Activated effector memory CD4-positive, alpha-beta T cell treated with Interleukin-2 at 50 U/mL for 16 hours (primary cell): Measurements from ENCODE around the gene ISM2.

ENCODE experiments used
- DNase-seq: peaks from one replicate; pipeline ENCODE4 v3.0.0-alpha.2; 2020

ISM2 gene

GRCh38 chr14:77459072-77459723, 39.4 kb downstream of the ISM2 start:
- peak; percentile 24 for DNase-seq

- peak; percentile 22 for DNase-seq
These were observed 40.2 kb downstream of the ISM2 start for GRCh38 chr14:77458249-77458950.

DNA sequence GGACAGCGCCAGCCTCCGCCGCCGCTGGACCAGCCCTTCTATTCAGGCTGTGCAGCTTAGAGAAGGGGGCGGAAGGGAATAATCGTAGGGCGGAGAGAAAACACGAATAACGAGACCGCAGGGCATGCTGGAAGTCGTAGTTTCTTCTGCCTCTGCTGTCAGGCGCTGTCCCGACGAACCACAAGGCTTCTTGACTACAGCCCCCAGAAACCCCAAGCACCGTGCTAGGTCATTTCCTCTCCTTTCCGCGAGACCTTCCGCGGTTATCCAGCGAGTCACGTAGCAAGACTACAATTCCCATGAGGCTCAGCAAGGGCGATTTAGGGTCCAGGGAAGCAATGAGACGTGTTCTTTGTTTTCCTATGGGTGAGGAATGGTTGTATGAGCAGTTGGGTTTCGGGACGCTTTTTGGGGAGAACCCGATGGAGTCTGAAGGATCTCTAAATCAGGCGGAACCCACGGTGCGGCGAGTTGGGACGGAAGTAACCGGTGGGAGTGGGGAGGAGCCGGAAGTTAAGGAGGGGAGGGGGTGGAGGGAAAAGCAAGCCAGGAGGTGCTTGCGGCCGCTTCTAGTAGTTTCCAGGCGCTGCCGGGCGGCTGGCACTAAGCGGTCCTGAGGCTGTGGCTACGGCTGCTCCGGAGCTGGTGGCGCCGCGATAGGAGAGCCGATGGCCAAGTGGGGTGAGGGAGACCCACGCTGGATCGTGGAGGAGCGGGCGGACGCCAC, 40.9 kb downstream of the ISM2 start, which contains the start of the genes AHSA1 and VIPAS39:
AHSA1 (plus strand) TSS at position 572 of the 727 bp plus-strand sequence; CDS start at position 669, 97 bp downstream.
VIPAS39 (minus strand) TSS at position 80 of the 727 bp plus-strand sequence. CDS start 3,499 bp downstream, outside the sequence.
- peak; percentile 90 for DNase-seq

GRCh38 chr14:77457115-77457521, 41.5 kb downstream of the ISM2 start:
- DNase-seq, result no peak

- DNase-seq, result no peak
These were observed 42.5 kb downstream of the ISM2 start for GRCh38 chr14:77455966-77456640.

GRCh38 chr14:77442196-77442595, 56.4 kb downstream of the ISM2 start:
- no peak for DNase-seq

GRCh38 chr14:77439861-77440260, 58.8 kb downstream of the ISM2 start:
- no peak for DNase-seq

GRCh38 chr14:77438596-77438995, 60.0 kb downstream of the ISM2 start:
- no peak for DNase-seq

GRCh38 chr14:77436042-77436441, 62.6 kb downstream of the ISM2 start:
- DNase-seq, result no peak

DNA sequence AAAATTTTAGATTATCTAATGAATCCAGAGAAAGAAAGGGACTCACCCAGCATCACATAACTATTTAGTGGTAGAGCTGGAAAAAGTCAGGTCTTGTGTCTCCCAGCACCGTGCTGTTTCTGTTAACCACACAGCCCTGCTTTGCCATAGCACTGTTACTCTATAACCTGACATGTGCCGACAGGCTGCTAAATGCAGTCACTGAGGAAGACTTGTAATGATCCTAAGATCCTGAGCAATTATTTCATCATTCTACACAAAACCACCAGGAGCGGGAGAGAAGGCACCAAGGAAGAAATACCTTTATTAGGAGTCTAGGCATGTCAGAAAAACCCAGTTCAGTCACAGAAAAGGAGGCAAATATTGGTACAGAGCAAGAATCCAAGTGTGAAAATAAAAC, 72.2 kb downstream of the ISM2 start:
- DNase-seq, result no peak

DNA sequence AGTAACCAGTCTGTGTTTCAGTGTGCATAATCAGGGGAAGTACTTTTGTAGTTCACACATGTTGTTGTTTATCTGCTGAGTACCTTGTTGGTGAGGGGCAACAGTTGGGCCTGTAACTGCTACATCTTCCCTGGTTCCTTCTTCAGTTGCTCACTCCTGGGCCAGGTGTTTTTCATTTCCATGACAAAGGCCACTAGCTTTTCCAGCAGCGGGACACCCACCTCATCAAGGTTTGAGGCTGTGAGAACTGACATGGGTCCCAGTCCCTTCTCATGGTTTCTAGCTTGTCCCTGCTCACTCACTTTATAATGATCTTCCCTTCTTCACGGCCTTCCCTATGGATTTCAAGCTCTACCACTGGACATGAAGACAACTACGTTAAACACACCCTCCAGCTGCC, 73.8 kb downstream of the ISM2 start:
- DNase-seq, result no peak
